Activated effector memory CD4-positive, alpha-beta T cell treated with anti-CD3 and anti-CD28 coated beads, Interleukin-2, amount 50 U/mL, for 16 hours (primary cell): ENCODE measurements around the gene COL18A1.

ENCODE experiments used
- DNase-seq: peaks from one replicate; pipeline ENCODE4 v3.0.0-alpha.2; 2020

Gene COL18A1

DNA sequence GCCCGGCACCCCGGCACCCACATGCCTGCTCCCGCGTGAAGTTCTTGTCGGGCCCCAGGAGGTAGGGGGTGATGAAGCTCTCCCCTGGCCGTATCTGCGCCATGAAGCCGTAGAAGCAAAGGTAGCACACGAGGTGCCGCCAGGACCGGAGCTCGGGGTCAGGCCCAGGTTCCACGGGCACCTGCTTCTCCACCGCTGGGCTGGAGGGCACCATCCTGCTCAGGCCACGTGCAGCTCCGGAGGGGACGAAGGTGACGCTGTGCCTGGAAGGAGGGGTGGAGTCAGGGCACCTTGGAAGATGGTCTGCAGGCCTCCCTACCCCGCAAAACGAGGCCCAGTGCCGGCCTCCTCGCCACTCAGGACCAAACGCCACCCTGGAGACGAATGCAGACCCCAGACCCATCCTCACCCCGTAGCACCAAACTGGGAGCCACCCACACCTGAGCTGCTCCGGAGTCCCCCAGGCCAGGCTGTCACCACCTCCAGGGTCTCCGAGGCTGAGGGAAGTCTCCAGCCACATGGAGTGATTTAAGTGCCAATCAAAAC is 132.9 kb downstream of the COL18A1 start:
- peak; percentile 39 for DNase-seq

DNA sequence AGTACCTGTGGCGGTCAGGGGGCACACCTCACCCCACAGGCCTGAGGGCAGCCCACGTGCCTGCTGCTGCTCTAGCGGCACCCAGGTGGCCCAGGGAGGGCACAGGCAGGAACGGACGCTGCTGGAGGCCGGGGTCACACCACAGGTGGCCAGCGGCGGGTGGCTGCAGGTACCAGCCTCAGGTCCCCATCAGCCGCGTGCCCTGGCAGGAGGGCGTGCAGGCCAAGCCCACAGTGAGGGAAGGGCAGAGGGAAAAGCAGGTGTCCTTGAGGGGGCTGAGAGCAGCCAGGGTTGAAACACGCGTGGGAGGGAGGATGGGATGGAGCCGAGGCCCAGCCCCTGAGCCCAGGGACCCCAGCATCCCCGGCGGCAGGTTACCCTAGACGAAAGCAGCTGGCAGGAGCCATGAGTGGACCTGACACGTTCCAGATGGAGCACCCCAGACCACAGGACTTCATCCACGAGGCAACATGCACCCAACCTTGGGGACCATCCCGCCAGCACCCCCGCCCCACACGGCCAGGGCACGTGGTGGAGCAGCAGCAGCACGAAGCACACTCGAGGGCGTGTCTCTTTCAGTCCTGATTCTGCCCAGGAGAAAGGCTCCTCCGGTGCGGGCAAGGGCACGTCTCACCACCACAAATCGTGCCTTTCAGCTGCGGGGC is 133.5 kb downstream of the COL18A1 start:
- peak; percentile 62 for DNase-seq

DNA sequence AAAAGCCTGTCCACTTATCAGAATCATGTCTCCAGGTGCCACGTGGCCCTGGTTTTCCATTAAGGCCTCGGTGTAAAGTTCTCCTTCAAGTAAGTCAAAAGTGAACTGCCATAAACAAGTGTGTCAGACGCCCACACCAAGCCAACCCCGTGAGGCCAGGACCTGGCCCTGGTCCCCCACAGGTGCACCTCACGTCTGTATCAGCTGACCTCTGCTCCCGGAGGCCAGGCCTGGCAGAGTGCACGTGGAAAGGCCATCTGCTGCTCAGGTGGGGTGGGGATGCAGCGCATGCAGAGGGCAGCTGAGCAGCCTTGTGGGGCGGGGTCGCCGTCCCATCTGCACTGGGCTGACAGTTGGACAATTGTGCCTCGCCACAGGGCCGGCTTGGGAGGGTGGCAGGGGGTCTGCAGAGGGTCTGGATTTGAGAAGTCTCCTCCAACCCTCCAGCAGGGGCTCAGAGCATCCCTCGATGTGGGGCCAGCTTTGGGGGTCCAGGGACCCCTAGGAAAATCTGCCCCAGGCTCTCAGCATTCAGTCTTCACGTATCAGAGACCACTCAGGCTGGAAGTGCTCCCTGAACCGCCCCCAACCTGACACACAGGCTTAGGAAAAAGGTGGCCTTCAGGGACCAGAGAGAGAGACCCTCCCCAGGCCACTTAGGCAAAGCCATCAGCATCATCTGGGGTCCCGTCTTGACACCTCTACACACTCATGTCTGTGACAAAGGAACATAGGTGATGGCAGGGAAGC is 134.3 kb downstream of the COL18A1 start:
- peak; percentile 59 for DNase-seq

DNA sequence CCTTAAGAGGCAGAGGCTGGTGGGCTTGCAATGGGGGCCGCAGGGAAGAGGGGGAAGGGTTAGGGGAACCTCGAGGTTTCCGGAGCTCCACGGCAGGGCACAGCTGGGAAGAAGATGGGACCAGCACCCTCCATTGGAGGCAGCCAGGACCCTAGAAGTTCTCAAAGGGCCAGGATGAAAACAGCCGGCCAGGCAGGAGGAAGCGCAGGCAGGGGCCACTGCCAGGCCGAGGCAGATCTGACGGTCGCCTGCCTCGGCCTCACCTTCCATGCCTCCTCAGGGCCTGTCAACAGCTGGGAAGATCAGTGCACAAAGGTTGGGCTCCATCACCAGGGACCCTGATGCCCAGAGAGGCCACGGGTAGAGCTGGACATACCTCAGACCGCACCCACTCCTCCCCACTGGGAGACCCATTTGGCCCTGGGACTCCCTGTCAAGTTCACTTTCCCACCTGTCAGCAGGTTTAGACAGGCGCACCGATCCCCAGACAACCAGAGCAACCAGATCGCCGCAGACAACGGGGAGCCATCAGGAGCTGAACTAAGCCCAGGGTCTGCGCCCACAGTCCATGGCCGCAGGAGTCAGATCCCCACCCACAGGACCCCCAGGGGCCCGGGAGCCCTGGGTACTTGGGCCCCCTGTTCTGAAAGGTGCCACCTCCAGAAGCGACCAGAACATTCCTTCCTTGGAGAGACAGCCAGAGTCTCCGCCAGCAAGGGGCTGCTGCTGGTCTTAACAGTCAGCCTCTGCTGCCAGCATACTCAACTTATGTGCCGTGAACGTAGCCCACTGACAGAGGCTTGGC is 135.0 kb downstream of the COL18A1 start:
- DNase-seq, result peak; percentile 58

DNA sequence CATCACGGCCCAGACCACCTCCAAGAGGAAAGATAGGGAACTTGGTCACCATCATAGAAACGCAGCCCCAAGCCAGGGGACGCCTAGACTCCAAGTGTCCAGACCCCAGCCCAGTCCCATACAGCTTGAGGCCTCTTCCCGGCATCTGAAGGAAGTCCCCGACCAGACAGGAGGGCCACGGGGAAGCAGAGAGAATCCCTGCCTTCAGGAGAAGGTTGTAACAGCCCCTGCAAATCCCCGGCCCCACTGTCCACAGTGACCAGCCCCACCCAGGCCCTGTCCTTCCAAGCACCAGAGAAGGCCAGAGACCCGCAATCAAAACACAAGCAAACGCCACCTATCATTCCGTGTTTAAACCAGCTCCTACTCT is 135.6 kb downstream of the COL18A1 start:
- DNase-seq, result no peak

DNA sequence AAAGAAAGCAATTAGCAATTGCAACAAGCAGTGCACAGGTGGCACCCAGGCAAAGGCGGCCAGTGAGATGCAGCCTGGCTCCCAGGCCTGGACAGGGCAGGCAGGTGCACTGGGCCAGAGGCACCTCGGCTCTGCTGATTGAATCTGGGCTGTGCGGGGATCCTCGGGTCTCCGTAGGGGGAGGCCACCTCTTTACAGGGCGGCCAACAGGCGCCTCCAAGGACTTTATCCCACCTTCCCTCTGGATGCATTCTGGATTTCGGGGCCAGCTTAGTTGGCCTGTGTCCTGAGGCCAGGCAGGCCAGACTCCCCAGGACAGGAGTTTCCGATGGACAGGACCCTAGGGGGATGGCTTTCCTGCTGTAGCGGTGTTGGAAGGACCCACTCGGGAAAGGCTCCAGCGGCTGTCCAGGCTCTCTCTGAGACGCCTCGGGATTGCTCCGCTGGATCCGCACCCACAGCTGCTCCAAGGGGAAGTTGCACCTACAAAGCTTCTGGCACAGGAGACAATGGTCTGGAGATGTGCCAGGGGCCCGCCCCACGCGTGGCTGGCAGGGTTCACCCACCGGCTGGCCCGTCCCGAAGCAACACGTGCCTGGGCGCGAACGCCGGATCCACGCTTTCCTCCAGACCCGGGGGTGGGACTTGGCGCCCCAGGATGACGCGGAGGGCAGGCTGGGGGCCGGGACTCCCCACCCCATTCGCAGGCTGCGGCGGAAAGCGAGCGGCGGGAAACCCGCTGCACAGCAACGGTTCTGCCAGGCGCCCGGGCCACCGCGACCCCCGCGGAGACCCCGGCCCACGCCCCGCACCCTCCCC is 136.5 kb downstream of the COL18A1 start:
- DNase-seq, result peak; percentile 92

DNA sequence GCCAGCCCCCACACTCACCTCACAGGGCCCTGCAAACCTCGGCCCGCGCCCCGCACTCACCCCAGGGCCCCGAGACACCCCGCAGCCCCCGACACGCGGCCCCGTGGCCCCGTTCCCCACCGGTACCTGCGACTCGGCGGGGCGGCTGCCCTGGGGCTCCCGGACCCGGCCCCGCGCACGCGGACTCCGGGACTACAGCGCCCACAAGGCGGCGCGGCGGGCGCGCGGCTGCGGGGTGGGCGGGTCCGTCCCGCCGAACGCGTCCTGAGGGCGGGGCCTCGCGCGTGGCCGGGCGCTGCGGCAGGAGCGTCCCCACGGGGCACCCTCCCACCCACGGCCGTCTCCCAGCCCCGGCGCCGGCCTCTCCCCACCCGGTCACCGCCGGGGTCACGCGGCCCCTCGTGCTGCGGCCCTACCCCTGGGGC is 137.3 kb downstream of the COL18A1 start, which contains the start of gene SLC19A1:
Gene SLC19A1, minus strand, starts transcription at position 199 of the 425 bp plus-strand sequence. CDS start 4,481 bp downstream, outside the sequence.
- DNase-seq, result peak; percentile 91

DNA sequence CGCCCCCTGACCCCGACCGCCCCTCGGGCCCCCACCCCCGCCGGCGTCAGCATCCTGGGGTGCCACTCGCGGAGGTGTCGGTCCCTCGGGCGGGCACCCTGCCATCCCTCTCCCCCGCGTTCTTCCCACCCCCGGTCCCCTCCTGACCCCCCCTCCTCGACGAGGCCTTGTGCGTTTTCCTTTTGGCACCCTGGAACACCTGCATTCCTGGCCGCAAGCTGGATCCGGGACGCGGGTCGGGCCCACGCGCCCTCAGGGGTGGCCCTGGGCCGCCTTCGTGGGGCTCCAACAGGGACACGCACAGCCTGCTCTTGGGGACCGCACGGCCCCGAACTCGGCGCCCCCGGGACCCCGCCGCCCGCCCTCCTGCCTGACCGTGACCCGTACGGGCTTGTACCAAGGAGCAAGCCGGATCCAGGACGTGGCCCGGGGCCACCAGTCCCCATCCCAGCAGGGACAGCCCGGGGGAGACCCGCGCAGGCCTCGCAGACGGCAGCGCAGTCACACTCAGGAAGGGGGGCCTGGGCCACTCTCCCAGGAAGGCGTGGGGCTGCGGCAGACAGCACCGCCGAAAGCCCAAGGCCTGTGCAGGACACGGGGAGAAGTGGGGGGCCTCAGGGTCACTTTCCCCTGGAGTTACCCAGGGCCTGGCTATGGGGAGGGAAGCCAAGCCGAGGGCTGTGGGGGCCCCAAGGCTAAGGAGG is 137.9 kb downstream of the COL18A1 start:
- DNase-seq, result peak; percentile 64

DNA sequence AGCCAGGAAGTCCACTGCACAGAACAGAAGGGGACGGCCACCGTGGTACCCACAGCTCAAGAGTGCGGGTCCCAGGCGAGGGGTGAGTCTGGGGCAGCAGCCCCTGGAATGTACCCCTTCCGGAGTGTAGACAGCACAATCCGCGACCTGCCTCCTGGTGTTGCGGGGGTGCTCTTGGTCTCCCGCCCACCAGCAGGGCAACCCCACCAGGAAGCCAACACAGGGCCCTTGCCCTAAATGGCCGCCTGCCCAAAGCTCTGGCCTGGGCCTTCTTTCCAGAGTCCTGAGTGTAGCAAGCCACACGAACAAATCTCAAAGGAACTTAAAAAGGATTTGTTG is 138.4 kb downstream of the COL18A1 start:
- DNase-seq, result no peak

DNA sequence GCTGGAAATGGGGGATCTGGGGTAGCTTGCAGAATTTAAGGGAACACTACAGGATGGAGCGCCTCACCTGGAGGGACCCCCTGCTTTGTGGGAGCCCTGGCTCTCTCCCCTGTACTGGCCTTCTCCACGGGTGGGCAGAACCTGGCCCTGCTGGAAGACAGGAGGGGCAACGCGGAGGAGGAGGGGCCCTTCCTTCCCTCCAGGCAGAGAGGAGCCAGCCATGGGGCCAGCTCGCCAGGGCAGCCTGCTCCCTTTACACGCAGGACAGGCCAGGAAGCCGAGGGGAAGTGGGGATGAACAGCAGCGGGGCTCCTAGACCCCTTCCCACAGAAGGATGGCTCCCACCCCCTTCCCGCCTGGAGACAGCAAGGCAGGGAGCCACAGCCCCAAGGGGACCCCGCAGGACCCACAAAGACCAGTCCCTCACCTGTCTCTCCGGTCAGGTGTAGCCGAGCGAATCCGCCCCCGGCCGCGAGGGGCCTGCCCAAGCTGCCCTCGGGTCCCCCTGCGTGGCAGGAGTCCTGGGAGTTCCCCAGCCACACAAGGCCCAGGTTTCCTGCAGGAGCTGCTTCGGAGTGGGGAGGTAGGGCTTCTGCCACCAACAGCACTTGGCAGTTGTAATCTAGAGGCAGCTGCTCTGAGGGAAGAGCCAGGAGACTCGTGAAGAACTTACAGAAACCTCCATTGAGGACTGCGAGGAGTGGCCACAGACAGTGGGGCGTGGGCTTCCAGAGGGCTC is 138.9 kb downstream of the COL18A1 start:
- no peak for DNase-seq

DNA sequence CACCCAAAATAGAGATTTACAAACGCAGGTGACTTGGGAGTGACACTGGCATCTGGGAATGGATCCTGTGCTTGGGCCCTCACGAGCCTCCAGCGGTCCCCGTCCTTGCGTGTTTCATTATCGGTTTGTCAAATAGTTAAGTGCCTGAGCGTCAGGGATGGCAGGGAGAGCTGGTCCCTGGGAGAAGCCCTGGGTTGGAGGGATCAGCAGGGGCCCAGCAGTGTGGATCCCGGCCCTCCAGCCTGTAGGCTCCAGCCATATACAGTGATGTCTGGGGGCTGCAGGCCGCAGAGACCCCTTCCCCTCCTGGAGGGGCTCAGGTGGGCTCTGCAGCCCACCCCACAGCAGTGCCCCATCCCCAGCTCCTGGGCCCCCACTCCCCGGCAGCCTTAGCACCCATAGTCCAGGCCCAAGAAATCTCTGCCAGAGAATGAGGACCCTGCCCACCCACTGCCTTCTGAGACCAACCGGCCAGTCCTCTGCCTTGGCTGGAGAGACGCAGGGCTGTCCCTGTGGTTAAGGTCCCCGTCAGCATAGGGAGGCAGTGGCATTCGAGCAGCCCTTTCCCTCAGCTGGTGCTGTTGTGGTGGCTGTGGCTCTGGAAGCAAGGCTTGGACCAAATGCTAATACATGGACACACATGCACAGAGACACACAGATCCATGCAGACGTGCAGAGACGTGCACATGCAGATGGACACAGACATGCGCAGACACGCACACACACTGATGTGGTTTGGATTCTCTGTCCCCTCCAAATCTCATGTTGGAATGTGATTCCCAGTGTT is 139.7 kb downstream of the COL18A1 start:
- no peak for DNase-seq

DNA sequence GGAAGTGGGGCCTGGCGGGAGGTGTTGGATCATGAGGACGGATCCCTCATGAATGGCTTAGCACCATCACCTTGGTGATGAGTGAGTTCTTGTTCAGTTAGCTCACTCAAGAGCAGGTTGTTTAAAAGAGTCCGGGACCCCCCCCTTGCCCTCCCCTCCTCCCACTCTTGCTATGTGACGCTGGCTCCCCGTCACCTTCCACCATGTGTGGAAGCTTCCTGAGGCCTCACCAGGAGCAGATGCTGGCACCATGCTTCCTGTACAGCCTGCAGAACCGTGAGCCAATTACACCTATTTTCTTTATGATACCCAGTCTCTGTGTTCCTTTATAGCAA is 140.2 kb downstream of the COL18A1 start:
- no peak for DNase-seq

DNA sequence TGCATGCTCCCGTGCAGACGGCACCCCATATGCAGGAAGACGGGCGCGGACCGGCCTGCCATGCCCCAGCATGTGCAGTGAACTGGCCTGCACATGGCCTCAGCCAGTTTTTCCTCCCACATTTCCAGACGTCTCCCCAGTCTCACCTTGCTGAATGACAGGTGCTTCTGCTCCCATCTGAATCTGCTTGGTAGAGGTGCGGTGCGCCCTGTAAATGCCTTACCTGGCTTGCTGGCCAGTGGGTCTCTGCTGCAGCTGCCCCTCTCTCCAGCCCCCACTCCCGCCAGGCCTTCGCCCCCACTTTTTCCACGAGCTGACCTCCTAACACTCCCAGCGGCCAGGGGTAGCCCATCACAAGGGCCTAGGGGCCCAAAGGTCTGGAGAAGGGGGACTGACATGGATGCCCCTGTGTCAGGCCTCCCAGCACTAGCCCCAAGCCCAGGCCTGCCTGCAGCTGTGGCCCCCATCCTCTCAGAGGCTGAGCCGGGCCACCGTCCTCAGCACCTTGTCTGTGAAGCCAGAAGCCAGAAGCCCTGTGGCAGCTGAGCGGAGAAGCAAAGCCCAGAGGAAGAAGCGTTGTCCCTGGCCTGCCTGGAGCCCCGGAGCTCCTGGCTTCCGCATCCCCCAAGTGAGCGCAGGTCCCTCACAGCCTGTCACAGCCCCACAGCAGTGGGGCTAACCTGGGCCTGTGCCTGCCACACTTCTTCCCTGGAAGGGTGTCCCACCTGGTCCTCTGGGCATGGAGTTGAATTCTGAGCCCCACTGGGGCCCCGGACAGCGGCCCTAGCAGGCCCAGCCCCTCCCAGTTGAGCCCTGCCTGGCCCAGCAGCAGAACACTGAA is 140.9 kb downstream of the COL18A1 start:
- peak; percentile 58 for DNase-seq

DNA sequence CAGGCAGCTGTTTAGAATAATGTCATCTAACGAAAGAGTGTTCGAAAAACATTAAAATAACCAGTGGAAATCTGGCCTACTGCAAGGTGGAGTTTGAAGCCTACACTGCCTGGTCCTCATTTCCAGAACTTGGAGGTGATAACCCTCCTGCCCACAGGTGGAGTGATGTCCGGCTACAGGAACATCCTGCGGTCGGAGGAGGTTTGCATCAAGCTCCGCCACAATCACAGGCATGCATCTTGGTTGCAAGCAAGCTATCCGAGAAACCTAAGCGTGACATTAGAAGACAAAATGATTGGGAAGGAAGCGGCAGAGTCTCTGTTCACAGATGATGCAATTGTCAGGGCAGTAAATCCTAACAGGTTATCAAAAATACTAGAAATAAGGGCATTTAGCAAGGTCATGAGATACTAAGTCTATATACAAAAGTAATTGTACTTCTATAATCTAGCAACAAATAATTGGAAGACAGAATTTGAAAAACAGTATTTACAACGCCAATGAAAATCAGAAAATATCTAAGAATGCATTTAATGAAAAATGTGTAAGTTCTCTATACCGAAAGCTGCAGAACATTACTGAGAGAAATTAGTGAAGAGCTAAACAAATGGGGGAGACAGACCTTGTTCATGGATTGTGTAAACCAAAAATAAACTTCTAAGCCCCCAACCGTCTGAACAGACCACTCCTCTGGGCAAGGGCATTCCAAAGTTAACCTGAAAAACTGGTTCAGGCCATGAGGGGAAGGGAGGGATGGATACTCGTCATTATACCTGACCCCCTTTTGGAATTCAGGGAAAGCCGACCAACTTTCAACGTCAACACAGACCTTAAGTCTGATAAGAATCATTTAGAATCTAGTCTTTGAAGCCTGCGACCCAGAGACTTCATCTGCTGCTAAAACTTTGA is 141.9 kb downstream of the COL18A1 start:
- DNase-seq, result peak; percentile 13

DNA sequence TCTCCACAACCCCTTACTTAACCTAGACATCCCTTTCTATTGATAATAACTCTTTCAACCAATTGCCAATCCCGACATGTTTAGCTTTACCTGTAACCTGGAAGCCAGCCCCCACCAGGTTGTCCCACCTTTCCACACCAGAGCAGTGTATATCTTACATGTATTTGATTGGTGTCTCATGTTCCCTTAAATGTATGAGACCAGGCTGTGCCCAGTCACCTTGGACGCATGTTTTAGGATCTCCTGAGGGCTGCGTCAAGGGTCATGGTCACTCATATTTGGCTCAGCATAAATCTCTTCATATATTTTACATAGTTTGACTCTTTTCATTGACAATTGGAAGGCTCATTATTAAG is 142.6 kb downstream of the COL18A1 start:
- peak; percentile 30 for DNase-seq

DNA sequence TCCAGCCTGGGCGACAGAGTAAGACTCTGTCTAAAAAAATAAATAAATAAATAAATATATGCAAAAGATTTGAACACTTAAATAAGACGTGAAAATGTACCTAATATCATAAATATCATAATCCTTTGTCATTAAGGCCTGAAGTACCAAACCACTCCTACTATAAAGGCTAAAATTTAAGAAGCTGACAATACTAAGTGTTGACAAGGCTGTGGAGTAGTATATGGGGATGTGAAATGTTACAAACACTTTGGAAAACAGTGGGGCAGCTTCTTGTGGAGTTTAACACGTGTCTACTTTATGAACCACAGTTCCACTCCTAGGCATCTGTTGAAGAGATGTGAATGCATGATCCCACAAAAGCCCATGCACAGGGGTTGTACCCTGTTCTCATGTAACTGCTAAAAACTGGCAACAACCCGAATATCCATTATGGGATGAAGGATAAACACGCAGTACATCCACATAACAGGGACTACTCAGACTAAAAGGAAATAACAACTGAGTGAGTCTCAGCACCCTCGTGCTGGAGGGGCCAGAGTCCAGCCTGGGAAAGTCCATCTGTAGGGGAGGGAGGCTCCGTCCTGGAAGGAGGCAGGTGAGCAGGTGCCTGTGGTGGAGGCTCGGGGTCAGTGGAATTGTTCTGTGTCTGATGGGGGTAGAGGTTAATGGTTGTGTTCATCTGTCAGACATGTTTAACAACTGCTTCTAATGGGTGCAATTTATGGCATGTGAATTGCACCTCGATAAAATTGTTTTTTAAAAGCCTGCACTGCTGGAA is 143.9 kb downstream of the COL18A1 start:
- DNase-seq, result peak; percentile 55

DNA sequence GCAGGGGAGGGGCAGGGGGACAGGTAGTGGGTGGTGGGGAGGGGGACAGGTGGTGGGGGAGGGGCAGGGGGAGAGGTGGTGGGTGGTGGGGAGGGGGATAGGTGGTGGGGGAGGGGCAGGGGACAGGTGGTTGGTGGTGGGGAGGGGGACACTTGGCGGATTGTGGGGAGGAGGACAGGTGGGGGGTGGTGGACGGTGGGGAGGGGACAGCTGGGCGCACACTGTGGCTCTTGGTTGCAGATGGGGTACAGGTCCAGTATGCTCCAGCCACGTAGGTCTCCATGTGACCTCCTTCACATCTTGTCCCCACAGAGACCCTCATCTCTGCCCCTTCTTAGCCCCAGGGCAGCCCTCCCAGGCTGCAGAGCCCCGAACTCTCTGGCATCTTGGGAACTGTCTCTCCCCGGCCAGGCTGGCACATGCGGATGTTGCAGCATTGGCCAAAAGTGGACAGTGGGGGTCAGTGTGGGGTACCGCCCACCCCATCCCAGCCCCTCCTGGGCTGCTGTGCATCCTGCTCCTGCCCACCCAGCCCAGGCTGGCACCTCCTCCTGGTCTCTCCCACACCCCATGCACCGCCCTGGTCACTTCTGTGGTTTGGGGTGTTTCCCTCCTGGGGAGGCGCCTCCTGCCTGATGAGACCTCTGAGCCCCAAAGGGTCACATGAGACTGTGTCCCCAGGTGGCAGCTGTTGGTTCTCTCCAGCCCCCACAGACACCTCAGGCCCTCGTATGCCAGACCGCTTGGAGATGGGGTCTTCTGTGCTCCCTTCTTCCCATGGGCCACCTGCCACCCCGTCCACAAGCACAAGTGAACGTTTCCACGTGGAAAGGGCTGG is 144.9 kb downstream of the COL18A1 start:
- peak; percentile 62 for DNase-seq
